HPDE6-E6E7 (cell line): Measurements from ENCODE around the gene VWF.

Experiments used
- DNase-seq: peaks from one replicate; pipeline ENCODE4 v3.0.0; 2011; ENCODE audit warnings: missing footprints; ENCODE audit errors: extremely low spot score

Gene VWF

DNA sequence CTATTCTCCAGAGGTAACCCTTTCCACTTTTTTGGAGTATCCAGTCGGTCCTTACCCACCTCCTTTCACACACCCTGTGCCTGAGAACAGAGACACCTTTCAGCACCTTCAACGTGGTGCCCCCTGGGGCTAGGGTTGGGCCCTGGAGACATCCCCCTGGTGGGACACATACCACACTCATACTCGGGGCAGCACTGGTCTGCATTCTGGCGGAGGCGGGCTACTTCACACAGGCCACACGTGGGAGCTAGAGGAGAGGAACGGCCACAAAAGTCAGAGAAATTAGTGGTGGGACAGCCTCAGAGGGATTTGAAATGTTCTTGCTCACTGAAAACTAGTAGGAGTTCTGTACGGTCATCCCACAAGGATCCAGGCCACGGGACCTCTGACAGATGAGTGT, 139.6 kb downstream of the VWF start:
- no peak for DNase-seq

DNA sequence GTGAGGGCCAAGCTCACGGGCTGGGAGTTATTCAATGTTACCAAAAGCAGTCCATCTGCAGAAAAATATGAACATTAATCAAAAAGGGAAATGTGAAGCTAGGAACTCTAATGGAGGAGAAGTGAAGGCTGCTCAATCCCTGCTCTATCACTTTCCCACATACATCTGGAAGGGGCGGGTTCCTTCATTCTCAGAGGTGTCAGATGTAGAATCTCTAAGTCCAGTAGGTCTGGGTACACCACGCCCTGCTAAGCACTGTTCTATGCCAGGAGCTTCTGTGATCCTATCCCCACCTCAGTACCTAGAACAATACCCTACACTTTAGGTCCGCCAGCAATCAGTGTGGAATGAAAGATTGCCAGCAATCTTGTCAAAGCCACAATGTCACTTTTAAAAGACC, 142.4 kb downstream of the VWF start:
- DNase-seq: no peak

DNA sequence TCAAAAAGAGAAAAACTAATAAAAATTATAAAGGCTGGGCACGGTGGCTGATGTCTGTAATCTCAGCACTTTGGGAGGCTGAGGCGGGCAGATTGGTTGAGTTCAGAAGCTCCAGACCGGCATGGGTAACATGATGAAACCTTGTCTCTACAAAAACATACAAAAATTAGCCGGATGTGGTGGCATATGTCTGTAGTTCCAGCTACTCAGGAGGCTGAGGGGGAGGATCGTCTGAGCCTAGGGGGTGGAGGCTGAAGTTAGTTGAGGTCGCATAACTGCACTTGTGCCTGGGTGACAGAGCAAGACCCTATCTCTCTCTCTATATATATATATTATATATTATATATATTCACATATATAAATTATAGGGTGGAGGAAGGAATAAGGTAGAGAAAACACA, 146.9 kb downstream of the VWF start:
- no peak for DNase-seq

DNA sequence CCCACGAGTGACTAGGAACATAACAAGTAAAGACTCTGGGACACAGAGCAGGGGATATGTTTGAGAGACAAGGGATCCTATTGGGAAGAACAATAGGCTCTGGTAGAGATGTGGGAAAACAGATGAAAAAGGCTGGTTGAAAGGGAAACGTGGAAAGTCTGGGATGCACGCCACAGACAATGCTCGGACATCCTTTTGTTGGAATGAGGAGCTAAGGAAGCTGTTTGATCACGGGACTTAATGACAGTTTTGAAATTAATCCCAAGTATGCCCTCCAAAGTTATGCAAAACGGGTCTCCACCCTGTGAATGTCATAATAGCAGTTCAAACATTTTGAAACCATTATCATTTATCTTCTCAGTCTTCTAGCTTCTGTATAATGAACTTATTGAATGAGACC, 147.8 kb downstream of the VWF start:
- DNase-seq: no peak

DNA sequence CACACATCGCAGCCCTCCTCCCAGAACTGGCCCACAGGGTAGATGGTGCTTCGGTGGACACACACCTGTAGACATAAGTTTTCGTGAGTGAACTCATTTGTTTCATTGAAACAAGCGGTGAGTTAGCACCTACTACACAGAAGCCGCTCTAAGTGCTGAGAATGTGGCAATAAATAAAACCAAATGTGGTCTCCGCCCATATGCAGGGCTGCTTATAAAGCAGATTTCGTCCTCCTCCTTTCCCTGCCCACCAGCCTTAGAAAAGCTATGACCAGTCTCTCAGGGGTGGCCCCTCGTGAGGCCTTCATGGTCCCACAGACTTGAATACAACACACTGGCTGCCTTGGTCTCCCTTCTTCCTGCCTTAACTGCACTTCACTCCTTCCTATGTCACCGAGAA, 148.3 kb downstream of the VWF start:
- no peak for DNase-seq

DNA sequence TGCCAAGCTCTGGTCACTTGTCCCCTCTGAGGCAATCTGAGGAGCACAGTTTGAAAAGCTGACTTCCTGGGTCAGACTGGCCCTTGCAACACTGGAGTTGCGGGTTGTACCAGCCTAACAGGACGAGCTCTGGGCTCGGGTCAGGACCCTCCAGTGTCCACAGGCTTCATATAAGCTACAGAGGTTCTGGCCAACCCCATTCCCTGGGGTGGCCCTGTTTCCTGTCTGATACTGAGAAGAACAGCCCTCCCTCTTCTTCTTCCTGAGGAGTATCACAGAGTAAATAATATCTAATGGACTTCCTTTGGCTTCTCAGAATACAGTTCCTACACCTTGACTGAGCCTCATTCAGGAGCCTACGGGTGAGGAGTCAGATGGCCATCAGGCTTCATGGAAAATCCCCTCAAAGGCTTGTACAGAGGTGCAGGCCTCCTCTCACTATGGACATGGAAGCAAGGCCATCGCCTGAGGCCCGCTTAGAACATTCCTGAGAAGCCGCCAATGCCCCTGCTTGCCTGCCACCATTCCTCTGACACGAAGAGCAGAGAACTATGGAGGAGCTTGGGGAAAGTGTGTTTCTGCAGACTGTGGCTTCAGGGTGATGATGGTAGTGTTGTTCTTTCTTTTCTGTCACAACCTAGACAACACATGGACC, 150.9 kb downstream of the VWF start:
- no peak for DNase-seq

DNA sequence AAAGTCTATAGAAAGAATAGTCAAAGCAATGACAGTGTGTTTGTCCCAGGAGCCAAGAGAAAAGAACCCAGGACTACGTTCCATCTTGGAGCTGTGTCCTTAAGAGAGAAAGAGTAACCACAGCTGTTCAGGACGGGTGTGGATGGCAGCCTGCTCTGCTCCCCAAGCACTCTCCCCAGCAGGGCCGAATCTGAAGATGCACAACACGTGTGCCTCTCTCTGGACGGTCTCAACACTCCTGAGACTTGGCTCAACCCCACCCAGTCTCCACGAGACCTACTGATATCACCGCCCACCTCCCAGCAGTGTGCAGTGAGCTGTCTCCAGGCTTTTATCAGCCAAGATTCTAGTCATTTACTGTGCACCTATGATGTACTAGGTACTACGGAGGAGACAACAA, 152.1 kb downstream of the VWF start:
- DNase-seq: no peak

DNA sequence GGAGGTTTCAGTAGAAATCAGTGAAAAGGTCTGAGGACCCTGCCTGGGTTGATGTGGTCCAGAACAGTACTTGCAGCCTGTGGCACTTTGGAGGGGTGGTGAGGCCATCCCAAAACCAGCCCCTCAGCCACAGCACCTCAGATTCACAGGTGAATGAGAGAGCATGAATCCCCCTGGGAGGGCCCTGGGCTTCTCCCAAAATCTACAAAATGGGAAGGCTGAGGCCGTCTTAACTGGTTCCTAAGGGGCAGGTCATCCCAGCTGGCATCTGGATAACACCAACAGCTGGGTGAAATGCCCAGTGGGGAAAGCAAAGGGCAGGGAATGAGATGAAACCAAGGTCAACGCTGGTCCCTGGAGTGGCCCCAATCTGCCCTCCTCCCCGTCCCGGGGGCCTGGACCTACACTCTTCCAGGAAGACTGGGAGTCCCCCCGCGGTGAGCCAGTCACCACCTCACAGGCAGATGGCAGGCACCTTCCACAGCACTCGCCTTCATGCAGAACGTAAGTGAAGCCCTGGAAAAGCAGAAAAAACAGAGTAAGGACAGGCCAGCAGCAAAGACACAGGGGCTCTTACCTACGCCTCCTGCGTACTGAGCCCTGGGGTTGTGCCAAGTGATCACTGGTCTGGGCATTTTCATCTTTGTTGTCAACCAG, 153.1 kb downstream of the VWF start:
- no peak for DNase-seq

DNA sequence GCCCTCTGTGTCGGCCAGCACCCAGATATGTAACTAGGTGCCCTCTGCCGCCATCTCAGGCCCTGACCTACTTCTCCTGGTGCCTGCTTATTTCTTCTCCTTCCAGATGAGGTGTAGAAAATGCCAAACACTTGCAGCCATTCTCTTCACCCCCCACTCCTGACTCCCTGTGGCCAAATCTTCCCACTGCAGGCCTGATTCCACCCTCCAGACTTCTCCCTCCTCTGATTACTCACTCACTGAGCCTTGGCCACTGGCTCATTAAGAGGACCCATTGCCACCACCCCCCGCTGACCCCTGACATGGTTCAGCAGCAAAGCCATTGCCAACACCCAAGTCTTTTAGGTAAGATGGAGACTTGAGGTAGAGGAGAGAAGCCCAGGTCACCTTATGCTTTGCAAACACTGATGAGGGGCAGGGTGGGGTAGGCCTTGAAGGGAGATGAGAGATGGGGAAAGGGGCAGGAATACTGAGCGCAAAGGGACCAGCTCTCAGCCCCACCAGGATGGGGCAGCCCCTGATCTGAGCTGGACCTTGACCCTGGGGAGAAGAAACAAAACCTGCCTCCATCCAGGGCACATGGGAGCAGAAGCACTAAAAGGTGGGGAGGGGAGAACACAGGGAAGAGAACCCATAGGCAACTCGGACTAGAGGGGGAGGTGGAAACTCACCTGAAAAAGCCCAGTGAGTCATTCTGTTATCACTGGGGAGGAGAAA, 154.3 kb downstream of the VWF start:
- no peak for DNase-seq

DNA sequence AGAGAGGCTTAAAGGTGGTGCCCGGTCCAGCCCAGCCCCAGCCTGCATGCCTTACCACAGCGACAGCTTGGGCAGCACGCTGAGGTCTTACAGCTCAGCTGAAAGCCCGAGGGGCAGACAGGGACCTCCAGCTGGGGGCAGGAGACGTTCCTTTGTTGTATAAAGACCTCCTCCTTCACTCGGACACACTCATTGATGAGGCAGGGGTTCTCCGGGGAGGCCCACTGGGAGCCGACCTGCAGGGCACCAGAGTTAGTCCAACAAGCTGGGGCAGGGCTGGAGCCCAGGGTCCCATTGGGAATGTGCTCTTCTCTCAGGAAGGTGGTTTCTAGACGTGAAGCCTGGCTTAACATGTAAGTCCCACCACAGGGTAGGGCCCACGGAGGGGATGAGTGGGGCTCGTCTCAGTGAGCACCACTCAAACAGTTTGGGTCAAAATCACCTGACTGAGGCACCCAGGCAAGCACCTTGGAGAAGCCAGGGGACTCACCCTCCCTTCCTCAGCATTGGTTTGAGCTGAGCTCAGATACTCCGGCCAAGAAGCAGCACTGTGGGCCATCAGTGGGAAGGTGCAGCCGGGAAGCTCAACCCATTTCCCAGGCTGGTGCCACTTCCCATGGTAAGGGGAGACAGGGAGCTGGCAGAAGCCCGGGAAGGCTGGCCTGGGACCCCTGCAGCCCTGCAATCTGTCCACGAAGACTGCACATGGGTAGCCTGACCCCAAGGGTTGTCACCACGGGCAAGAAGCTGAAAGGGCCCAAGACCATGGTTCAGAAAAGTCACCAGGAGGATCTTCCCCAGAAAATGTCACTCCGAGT, 155.1 kb downstream of the VWF start:
- no peak for DNase-seq

DNA sequence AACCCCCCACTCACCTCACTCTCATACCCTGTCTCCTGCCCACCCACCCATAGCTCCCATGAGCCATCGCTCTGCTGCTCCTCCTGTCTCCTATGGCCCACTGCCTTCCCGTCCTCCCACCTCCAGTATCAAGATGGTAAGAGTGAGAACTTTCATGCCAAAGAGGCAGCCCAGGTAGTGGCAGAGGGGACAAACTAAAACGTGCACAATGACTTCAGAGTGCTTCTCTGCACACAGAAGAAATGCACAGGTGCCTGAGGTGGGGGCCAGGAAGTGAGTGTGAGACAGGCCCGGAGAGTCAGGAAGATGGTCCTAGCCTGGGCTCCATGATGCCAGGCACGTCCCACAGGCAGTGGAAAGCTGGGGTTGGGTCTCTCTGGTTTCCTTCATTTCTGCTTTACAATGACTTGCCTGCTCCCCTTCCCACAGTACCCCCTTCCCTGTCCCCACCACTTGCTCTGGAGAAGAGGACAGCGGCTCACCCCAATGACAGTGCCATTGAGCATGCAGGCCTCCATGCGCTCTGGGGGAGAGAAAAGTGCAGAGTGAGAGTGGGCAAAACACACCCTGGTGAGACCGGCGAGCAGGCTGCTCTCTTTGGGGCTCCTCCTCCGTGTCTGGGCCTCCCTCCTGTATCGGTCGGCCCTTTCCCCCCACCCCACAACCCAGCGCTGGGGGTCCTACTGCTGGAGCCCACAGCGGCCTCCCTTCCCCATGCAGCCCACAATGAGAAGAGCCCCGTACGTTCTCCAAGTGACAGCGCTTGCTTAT, 156.6 kb downstream of the VWF start:
- DNase-seq: no peak

DNA sequence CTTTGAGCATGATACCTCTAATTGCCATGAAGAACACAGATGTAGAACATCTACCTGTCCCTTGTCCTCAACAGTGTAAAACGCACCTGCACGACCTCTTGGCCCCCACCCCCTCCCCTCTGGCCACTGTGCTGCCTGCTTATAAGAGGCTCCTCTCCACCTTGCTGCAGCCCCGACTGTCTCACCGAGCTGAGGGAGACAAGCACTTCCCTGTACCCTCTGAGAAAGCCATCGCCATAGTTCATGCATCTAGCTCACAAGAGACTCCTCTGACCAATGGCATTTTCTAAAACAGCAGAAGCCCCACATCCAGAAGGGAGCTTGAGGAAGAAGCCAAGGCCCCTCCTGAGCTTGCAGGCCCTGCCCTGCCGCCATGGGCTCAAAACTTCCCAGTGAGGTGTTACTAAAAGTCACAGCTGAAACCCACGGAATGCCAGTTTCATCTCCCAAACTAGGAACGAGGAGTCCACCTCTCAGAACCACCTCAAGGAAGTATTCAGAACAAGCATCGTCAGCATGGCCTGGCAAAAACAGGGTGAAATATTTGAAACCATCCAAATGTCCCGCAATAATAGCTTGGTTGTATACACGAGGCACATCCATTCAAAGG, 157.9 kb downstream of the VWF start:
- DNase-seq: no peak

DNA sequence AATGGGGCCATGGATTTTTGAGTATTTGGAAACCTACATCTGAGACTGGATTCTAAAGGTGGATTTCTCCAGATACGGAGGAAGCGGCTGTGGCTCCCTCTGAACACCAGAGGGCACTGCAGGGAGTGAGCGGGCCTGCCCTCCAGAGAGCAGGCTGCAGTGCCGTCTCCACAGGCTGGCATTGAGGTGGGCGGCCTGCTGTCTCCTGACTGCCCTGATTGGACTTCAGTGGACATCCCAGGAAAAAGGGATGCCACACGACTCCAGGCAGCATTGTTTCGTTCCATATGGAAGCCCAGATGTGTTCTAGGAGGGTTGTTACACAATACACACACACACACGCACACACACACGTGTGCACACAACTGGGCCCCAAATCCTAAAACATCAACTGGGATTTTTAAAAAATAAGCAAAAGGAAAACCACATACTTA, 158.5 kb downstream of the VWF start:
- peak; percentile 54 for DNase-seq

DNA sequence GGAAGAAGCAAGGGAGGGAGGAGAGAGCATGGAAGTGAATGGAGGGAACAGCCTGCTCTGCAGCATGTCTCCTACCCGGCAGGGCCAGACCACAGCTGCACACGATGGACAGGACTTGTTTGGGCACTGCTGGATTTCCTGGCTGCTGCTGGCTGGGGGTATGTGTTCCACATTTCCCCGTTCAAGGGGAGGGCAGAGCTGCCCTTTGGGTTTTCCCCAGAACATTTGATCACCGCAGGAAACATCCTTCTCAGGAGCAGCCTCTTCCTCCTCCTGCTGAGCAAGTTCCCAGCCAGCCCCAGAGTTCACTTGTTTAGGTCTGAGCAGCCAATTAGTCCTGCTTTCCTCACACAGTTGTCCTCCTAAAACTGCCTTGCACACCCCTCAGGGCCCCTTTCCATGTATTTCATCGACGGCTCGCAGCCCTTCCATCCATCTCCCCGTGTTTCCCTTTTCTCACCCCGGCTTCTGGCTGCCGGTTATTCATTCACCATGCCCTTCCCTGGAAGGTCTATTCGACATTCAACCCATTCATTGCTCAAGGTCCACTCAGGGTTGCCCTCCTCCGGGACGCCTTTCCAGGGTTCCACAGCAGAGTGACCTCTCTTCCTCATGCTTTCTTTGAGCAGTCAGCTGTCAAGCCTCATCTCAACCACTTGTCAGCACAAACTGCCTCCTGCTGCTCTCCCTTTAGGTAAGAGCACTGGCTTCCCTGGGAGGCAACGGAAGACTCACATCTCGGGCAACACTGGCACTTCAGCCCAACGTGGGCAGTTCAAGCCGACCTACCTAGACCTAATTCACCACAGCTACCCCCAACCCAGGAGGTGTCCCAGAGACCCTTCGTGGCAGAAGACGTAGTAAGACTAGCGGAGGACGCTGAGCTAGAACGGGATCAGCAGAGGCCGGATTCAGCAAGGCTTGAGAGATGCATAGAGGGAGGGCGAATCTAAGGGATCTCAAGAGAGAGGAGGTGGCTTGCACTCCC, 159.3 kb downstream of the VWF start:
- no peak for DNase-seq

DNA sequence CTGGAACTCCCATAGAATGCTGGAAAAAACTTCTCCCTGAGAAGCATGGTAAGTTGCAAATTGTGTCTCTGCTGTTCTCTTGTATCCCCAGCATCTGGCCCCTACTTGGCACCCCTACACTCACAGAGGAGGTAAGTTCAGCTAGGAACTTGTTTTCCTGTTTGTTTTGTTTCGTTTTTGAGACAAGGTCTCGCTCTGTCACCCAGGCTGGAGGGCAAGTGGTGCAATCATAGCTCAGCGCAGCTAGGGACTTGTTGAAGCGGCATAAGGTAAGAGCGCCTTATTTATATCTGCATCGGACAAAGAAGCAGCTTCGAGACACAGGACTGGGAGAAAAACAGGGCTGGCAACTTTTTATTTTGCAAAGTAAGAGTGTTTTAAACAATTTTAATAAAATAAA, 161.0 kb downstream of the VWF start:
- DNase-seq: no peak

DNA sequence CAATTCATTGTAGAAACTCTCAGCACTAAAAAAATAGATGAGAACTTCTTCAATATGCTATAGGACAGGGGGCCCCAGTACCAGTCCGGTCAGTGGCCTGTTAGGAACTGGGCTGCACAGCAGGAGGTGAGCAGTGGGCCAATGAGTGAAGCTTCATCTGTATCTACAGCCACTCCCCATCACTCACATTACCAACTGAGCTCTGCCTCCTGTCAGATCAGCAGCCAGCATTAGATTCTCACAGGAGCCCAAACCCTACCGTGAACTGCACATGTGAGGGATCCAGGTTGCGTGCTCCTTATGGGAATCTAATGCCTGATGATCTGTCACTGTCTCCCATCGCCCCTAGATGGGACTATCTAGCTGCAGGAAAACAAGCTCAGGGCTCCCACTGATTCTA, 163.7 kb downstream of the VWF start:
- DNase-seq: no peak

DNA sequence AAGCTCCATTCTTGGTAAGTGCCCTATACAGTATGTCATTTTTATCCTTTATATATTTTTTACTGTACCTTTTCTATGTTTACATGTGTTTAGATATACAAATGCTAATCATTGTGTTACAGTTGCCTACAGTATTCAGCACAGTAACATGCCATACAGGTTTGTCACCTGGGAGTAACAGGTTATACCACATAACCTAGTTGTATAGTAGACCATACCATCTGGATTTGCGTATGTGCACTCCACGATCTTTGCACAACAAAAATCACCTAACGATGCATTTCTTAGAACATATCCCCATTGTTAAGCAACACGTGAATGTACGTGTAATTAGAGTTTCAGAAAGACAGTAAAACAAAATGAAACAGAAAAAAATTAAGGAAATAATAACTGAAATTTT, 167.5 kb downstream of the VWF start:
- DNase-seq: no peak

DNA sequence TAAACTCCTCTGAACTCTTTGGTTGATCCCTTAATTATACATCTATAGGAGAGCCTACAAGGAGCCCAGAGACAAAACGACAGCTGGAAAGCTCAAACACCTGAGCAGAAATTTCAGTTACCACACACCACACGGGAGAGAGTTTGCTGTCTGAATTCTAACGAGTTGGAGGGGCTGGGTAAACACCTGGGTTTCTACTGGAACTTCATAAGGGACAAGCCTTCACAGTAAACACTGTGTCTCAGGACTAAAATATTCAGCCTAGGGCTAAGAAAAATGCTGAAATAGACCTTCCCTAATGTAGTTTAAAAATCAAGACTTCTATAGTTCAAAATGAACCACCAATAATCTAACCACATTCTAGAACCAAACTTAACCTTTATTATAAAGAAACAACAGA, 169.8 kb downstream of the VWF start:
- no peak for DNase-seq

DNA sequence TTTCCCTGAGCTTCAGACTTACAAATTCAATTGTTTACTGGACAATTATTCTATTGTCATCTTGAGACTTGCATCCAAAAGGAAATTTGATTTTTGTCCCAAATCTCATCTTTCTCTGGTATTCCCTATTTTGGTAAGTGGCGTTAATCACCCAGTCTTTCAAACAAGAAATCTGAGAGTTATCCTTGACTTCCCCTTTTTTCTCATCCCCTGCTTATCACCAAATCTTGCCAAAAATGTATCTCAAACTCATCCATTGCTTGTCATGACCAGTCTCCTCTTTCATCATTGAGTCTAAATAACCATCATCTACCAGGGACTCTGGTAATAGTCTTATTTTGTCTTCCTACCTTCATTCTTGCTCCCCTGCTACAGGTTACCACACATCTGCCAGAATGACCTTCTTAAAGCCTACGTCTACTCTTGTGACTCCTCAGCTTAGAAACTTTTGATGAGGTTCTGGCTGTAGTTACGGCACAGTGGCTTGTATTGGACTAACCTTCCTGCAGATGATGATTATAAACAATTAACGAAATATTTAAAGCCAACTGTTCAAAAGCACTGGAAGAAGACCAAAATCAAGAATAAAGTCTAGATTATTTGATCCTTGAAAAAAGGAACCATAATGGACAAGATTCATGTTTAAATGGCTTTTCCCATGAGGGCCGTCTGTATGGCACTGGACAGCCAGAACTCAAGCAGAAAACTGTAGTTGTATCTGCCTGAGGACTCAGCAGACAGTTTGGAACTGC, 170.5 kb downstream of the VWF start:
- DNase-seq: no peak
